ENCODE results near the gene TNS3.

DNA sequence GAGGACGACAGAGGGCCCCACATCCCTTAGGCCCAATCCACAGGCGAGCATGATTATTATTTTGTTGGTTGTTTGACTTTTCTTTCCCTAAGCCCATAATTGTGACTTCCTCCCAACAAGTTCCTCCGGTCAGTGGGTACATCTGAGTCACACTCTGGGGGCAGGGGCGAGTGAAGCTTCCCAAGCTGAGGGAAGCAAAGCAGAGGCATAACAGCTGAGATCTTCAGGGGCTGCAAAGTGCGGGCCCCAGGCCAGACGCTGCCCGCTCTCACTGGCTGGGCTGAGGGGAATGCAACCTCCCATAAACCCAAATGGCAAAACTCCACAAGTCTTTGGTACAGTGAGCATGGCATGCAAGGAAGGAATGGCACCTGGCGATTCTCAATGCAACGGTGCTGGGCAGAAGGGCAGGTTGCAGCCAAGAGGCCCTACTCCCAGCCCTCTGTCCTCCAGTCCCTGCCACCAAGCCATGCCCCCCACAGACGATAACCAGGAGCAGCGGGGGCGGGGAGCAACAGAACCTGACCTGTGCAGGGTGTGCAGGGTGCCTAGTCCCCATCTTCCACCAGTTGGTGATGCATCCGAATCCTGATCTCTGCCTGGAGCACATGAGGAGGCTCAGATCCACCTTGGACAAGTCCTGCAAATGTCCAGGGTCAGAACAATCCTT lies 25.3 kb downstream of the TNS3 start:
- TF ChIP-seq, protein P1, sequence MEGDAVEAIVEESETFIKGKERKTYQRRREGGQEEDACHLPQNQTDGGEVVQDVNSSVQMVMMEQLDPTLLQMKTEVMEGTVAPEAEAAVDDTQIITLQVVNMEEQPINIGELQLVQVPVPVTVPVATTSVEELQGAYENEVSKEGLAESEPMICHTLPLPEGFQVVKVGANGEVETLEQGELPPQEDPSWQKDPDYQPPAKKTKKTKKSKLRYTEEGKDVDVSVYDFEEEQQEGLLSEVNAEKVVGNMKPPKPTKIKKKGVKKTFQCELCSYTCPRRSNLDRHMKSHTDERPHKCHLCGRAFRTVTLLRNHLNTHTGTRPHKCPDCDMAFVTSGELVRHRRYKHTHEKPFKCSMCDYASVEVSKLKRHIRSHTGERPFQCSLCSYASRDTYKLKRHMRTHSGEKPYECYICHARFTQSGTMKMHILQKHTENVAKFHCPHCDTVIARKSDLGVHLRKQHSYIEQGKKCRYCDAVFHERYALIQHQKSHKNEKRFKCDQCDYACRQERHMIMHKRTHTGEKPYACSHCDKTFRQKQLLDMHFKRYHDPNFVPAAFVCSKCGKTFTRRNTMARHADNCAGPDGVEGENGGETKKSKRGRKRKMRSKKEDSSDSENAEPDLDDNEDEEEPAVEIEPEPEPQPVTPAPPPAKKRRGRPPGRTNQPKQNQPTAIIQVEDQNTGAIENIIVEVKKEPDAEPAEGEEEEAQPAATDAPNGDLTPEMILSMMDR (conservative IDR thresholded peaks at IDR 0.05), result no peak
- TF ChIP-seq EZH2 (IDR thresholded peaks at IDR 0.05; ENCODE audit: low read depth), result no peak
